ENCODE results near the gene PDK2. TPM values are rescaled to one million over a fixed set of nuclear protein-coding genes. Genes with fewer than 3 reads are reported as not detected.
A peak's percentile ranks its signal among the peaks of the same experiment; 100 is the strongest.

PDK2 gene
- total RNA-seq, 1 experiment from 2014 or later, result 27.2 TPM

GRCh38 chr17:50100480-50100883 lies 5.3 kb downstream of the PDK2 start:
- DNase-seq (ENCODE audit: low read depth), result no peak

GRCh38 chr17:50100921-50101345 lies 5.8 kb downstream of the PDK2 start:
- DNase-seq (ENCODE audit: low read depth), result peak; percentile 40

GRCh38 chr17:50101346-50102163 lies 6.4 kb downstream of the PDK2 start:
- DNase-seq (ENCODE audit: low read depth), result no peak

GRCh38 chr17:50102164-50102991 lies 7.2 kb downstream of the PDK2 start:
- DNase-seq (ENCODE audit: low read depth), result peak; percentile 63

- DNase-seq (ENCODE audit: low read depth), result no peak
Measured at GRCh38 chr17:50103252-50103651, 8.1 kb downstream of the PDK2 start.

- no peak for DNase-seq (ENCODE audit: low read depth)
Measured at GRCh38 chr17:50103941-50104340, 8.8 kb downstream of the PDK2 start.

GRCh38 chr17:50105811-50106210 lies 10.7 kb downstream of the PDK2 start:
- DNase-seq (ENCODE audit: low read depth), result no peak

- no peak for DNase-seq (ENCODE audit: low read depth)
Measured at GRCh38 chr17:50106393-50107131, 11.4 kb downstream of the PDK2 start.

GRCh38 chr17:50107790-50108414 lies 12.8 kb downstream of the PDK2 start:
- peak; percentile 71 for DNase-seq (ENCODE audit: low read depth)

- no peak for DNase-seq (ENCODE audit: low read depth)
Measured at GRCh38 chr17:50108556-50108955, 13.4 kb downstream of the PDK2 start.

GRCh38 chr17:50109207-50109606 lies 14.1 kb downstream of the PDK2 start:
- DNase-seq (ENCODE audit: low read depth), result no peak

GRCh38 chr17:50109785-50110184 lies 14.6 kb downstream of the PDK2 start:
- DNase-seq (ENCODE audit: low read depth), result no peak

- DNase-seq (ENCODE audit: low read depth), result no peak
Measured at GRCh38 chr17:50110591-50111349, 15.6 kb downstream of the PDK2 start.

- no peak for DNase-seq (ENCODE audit: low read depth)
Measured at GRCh38 chr17:50111673-50112655, 16.8 kb downstream of the PDK2 start.

GRCh38 chr17:50112694-50113093 lies 17.5 kb downstream of the PDK2 start:
- DNase-seq (ENCODE audit: low read depth), result no peak

- no peak for DNase-seq (ENCODE audit: low read depth)
Measured at GRCh38 chr17:50113624-50114320, 18.6 kb downstream of the PDK2 start.

GRCh38 chr17:50114401-50114800 lies 19.2 kb downstream of the PDK2 start:
- no peak for DNase-seq (ENCODE audit: low read depth)

- DNase-seq (ENCODE audit: low read depth), result peak; percentile 68
Measured at GRCh38 chr17:50114849-50115357, 19.8 kb downstream of the PDK2 start.

GRCh38 chr17:50115756-50116155 lies 20.6 kb downstream of the PDK2 start:
- no peak for DNase-seq (ENCODE audit: low read depth)
